HepG2 (cell line): ENCODE results near the gene SSBP4. TPM values are rescaled to one million over a fixed set of nuclear protein-coding genes. Genes with fewer than 3 reads are reported as not detected.

Experiments used
- CHCHD3 ChIP-seq: sonication (generic); formaldehyde crosslinking; IDR thresholded peaks from 2 replicates; pipeline ENCODE4 v1.8.0; 2022; ENCODE audit warnings: mild to moderate bottlenecking, missing genetic modification reagents, moderate library complexity
- HMGA1 ChIP-seq: sonication (generic); formaldehyde crosslinking; conservative IDR thresholded peaks from 2 replicates; pipeline ENCODE4 v1.4.0; 2020; ENCODE audit warnings: missing genetic modification reagents
- HNF1A ChIP-seq, 2 experiments: sonication (generic) in 1 of 2; formaldehyde crosslinking in 1 of 2; IDR thresholded peaks; 2 replicates each; pipeline versions ENCODE4 v1.4.0 to v1.6.1; 2016 to 2020; ENCODE audit warnings: borderline replicate concordance in 1 of 2, low read depth in 1 of 2, mild to moderate bottlenecking in 1 of 2, missing genetic modification reagents in 1 of 2
- KLF15 ChIP-seq: sonication (generic); formaldehyde crosslinking; IDR thresholded peaks from 2 replicates; pipeline ENCODE4 v1.8.1; 2023; ENCODE audit warnings: borderline replicate concordance, mild to moderate bottlenecking, inconsistent platforms, missing genetic modification reagents, mixed read lengths
- MYNN ChIP-seq: sonication (generic); formaldehyde crosslinking; IDR thresholded peaks from 2 replicates; pipeline ENCODE4 v1.4.0; 2020; ENCODE audit warnings: mild to moderate bottlenecking, low read depth, missing genetic modification reagents
- NR3C1 ChIP-seq: sonication (generic); formaldehyde crosslinking; IDR thresholded peaks from 2 replicates; pipeline ENCODE4 v1.4.0; 2020; ENCODE audit warnings: missing genetic modification reagents
- PCBP2 ChIP-seq: fragments of 200-400 bp; formaldehyde crosslinking; optimal IDR thresholded peaks from 2 replicates; pipeline ENCODE3; 2018; ENCODE audit warnings: low read length, low read depth; ENCODE audit not compliant: poor library complexity, severe bottlenecking
- RNF2 ChIP-seq: fragments of 450-650 bp; conservative IDR thresholded peaks from 2 replicates; pipeline ENCODE4 v1.6.1; 2016; ENCODE audit warnings: low read depth
- SOX6 ChIP-seq, 2 experiments: fragments of 450-650 bp in 1 of 2; sonication (generic) in 1 of 2; formaldehyde crosslinking in 1 of 2; IDR thresholded peaks; 2 replicates each; pipeline versions ENCODE4 v1.4.0 to v1.6.1; 2017 to 2020; ENCODE audit warnings: antibody characterized with exemption in 1 of 2, mild to moderate bottlenecking in 1 of 2, missing genetic modification reagents in 1 of 2
- SP5 ChIP-seq: IDR thresholded peaks from 2 replicates; pipeline ENCODE4 v1.6.1; 2016; ENCODE audit warnings: low read depth, borderline replicate concordance
- TARDBP ChIP-seq: sonication (generic); formaldehyde crosslinking; IDR thresholded peaks from 2 replicates; pipeline ENCODE4 v1.8.0; 2022; ENCODE audit warnings: mild to moderate bottlenecking, missing genetic modification reagents
- YEATS2 ChIP-seq: sonication (generic); formaldehyde crosslinking; IDR thresholded peaks from 2 replicates; pipeline ENCODE4 v1.4.0; 2020; ENCODE audit warnings: missing genetic modification reagents, borderline replicate concordance
- ZBTB10 ChIP-seq: sonication (generic); formaldehyde crosslinking; IDR thresholded peaks from 2 replicates; pipeline ENCODE4 v1.4.0; 2020; ENCODE audit warnings: missing genetic modification reagents, borderline replicate concordance
- ZNF101 ChIP-seq: sonication (generic); formaldehyde crosslinking; IDR thresholded peaks from 2 replicates; pipeline ENCODE4 v1.4.0; 2020; ENCODE audit warnings: mild to moderate bottlenecking, low read depth, missing genetic modification reagents, borderline replicate concordance
- ZNF607 ChIP-seq: sonication (generic); formaldehyde crosslinking; IDR thresholded peaks from 2 replicates; pipeline ENCODE4 v1.5.1; 2020; ENCODE audit warnings: missing genetic modification reagents, mild to moderate bottlenecking, borderline replicate concordance
- ZNF615 ChIP-seq: sonication (generic); formaldehyde crosslinking; IDR thresholded peaks from 2 replicates; pipeline ENCODE4 v1.5.0; 2020; ENCODE audit warnings: mild to moderate bottlenecking, missing genetic modification reagents, borderline replicate concordance
- ZNF850 ChIP-seq: sonication (generic); formaldehyde crosslinking; conservative IDR thresholded peaks from 2 replicates; pipeline ENCODE4 v1.9.0; 2021; ENCODE audit warnings: mild to moderate bottlenecking, missing genetic modification reagents
- polyA plus RNA-seq, 8 experiments: library from polyadenylated mRNA; depleted of rRNA in 3 of 8; stranded (reverse) in 7 of 8; unstranded in 1 of 8; fragments of >200 nt; fragmentation: Illumina TruSeq in 4 of 8; extraction: Trizol in 4 of 8; gene quantifications; 2 replicates each; pipeline versions ENCODE4 v1.2.1 to v1.2.3, GENCODE V29; 2011 to 2016; ENCODE audit warnings: low read depth in 4 of 8, missing spikeins in 1 of 8, mixed read lengths in 1 of 8; ENCODE audit not compliant: insufficient read depth in 1 of 8
- total RNA-seq, 5 experiments: library from RNA; depleted of rRNA; stranded (reverse); fragments of >200 nt; fragmentation: Illumina TruSeq; extraction: Trizol; gene quantifications; 2 replicates each; pipeline ENCODE4 v1.2.3, GENCODE V29; 2016; ENCODE audit warnings: low read depth in 1 of 5
- TF ChIP-seq, protein P1 (sequence below): sonication (generic); formaldehyde crosslinking; IDR thresholded peaks from 2 replicates; pipeline ENCODE4 v1.4.0; 2020; ENCODE audit warnings: mild to moderate bottlenecking, low read depth, missing genetic modification reagents
- TF ChIP-seq, protein P2 (sequence below): sonication (generic); formaldehyde crosslinking; IDR thresholded peaks from 2 replicates; pipeline ENCODE4 v1.4.0; 2020; ENCODE audit warnings: missing genetic modification reagents

SSBP4 gene
- total and polyA plus RNA-seq, 2 of the 13 experiments (the other 11 are each of a cell fraction or from before 2014, with no cell fraction given): 20.8 to 39.5 TPM

DNA sequence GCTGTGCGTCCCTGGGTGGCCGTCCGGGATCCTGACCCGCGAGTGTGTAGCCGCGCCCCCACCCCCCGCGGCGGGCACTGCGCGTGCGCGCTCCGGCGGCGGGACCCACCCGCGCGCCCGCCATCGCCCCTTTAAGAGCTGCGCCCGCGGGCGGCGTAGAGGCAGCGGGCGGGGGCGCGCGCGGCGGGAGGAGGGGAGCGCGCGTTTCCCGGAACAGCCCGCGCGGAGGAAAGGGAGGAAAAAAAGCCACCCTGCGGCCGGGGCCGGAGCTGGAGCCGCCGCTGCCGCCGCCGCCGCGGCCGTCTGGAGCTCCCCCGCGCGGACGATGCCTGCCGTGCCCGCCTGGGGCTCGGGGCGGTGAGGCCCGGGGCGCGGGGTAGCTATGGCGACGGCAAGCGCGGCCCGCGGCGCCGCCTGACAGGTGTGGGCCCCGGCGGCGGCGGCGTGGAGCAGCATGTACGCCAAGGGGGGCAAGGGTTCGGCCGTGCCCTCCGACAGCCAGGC, at the start of gene SSBP4 (continued):
- no peak for TF ChIP-seq CHCHD3 (CRISPR knock-in tag)
- 0 out of 2 replicates have a peak, but pooled peaks have one; percentile 10 for TF ChIP-seq ZBTB10 (CRISPR knock-in tag)
- TF ChIP-seq KLF15 (CRISPR knock-in tag): no peak
- TF ChIP-seq, protein P1, sequence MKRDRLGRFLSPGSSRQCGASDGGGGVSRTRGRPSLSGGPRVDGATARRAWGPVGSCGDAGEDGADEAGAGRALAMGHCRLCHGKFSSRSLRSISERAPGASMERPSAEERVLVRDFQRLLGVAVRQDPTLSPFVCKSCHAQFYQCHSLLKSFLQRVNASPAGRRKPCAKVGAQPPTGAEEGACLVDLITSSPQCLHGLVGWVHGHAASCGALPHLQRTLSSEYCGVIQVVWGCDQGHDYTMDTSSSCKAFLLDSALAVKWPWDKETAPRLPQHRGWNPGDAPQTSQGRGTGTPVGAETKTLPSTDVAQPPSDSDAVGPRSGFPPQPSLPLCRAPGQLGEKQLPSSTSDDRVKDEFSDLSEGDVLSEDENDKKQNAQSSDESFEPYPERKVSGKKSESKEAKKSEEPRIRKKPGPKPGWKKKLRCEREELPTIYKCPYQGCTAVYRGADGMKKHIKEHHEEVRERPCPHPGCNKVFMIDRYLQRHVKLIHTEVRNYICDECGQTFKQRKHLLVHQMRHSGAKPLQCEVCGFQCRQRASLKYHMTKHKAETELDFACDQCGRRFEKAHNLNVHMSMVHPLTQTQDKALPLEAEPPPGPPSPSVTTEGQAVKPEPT (CRISPR knock-in tag): no peak
- TF ChIP-seq ZNF607 (CRISPR knock-in tag): no peak
- TF ChIP-seq SP5 (CRISPR knock-in tag): no peak
- TF ChIP-seq ZNF850: no peak
- 0 out of 2 replicates have a peak, but pooled peaks have one; percentile 7 for TF ChIP-seq TARDBP (CRISPR knock-in tag)
- no peak for TF ChIP-seq MYNN
- no peak for TF ChIP-seq SOX6 (IDR thresholded peaks at IDR 0.05)
- no peak for TF ChIP-seq SOX6 (CRISPR knock-in tag; IDR thresholded peaks at IDR 0.05)
- TF ChIP-seq ZNF101: no peak
- no peak for TF ChIP-seq YEATS2
- TF ChIP-seq RNF2: 0 out of 2 replicates have a peak, but pooled peaks have one; percentile 52
- no peak for TF ChIP-seq ZNF615 (CRISPR knock-in tag)
- no peak for TF ChIP-seq HMGA1 (CRISPR knock-in tag)
- no peak for TF ChIP-seq PCBP2
- TF ChIP-seq NR3C1: no peak
- TF ChIP-seq, protein P2, sequence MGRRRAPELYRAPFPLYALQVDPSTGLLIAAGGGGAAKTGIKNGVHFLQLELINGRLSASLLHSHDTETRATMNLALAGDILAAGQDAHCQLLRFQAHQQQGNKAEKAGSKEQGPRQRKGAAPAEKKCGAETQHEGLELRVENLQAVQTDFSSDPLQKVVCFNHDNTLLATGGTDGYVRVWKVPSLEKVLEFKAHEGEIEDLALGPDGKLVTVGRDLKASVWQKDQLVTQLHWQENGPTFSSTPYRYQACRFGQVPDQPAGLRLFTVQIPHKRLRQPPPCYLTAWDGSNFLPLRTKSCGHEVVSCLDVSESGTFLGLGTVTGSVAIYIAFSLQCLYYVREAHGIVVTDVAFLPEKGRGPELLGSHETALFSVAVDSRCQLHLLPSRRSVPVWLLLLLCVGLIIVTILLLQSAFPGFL: no peak
- TF ChIP-seq HNF1A (IDR thresholded peaks at IDR 0.05; ENCODE audit: low read depth): no peak
- no peak for TF ChIP-seq HNF1A (CRISPR knock-in tag; IDR thresholded peaks at IDR 0.05; ENCODE audit: borderline replicate concordance)
